OCI-LY7 (cell line): ENCODE results near the gene PLXNC1. TPM values are rescaled to one million over a fixed set of nuclear protein-coding genes. Genes with fewer than 3 reads are reported as not detected.

Source experiments
- BruUV-seq: library from RNA; stranded (reverse); fragments of 400-500 nt; replicated peaks from 2 replicates; lab custom pipeline; 2021; lab: Mats Ljungman, UMichigan
- CTCF ChIA-PET: fragments of 300-600 bp; sonication (Branson Sonifier 250); formaldehyde crosslinking; loops from one replicate; lab custom pipeline; 2022; ENCODE audit warnings: antibody characterized with exemption; ENCODE audit not compliant: unreplicated experiment; lab: Charles Lee
- POLR2A ChIA-PET: fragments of 300-600 bp; sonication (Branson Sonifier 250); formaldehyde crosslinking; loops from one replicate; lab custom pipeline; 2022; ENCODE audit warnings: antibody characterized with exemption; lab: Charles Lee
- DNase-seq: peaks from one replicate; pipeline ENCODE4 v3.0.0-alpha.2; 2015; ENCODE audit warnings: low spot score
- H2AFZ ChIP-seq: fragments of 200-600 bp; sonication (generic), shearing (Covaris generic); 2 replicates; pipeline ENCODE4 v1.6.1; 2014; ENCODE audit warnings: mild to moderate bottlenecking, antibody characterized with exemption, low read length, moderate library complexity
- H3K27ac ChIP-seq: fragments of 200-600 bp; sonication (generic); 2 replicates; pipeline ENCODE4 v1.5.1; 2014; ENCODE audit warnings: mixed run types, low read depth, mild to moderate bottlenecking, moderate library complexity, low read length, inconsistent platforms; ENCODE audit not compliant: poor library complexity, severe bottlenecking
- H3K36me3 ChIP-seq: fragments of 200-600 bp; sonication (generic); 2 replicates; pipeline ENCODE4 v1.6.1; 2014; ENCODE audit warnings: mild to moderate bottlenecking, antibody characterized with exemption, low read length, moderate library complexity, mixed read lengths; ENCODE audit not compliant: insufficient read depth
- H3K4me1 ChIP-seq: fragments of 200-600 bp; sonication (generic); 2 replicates; pipeline ENCODE4 v1.5.1; 2014; ENCODE audit warnings: mild to moderate bottlenecking, low read length; ENCODE audit not compliant: insufficient read depth, poor library complexity, severe bottlenecking
- H3K4me2 ChIP-seq: fragments of 200-600 bp; sonication (generic); 2 replicates; pipeline ENCODE4 v1.6.1; 2014; ENCODE audit warnings: mild to moderate bottlenecking, low read length
- H3K4me3 ChIP-seq: fragments of 200-600 bp; sonication (generic); 2 replicates; pipeline ENCODE4 v1.5.1; 2014; ENCODE audit warnings: mild to moderate bottlenecking, low read depth, low read length; ENCODE audit not compliant: poor library complexity, severe bottlenecking
- H3K79me2 ChIP-seq: fragments of 200-600 bp; sonication (generic); 2 replicates; pipeline ENCODE4 v1.6.1; 2016; ENCODE audit warnings: low read depth, mild to moderate bottlenecking, low read length, moderate library complexity, mixed read lengths; ENCODE audit not compliant: insufficient read depth
- H3K9me2 ChIP-seq: fragments of 200-600 bp; sonication (generic); 2 replicates; pipeline ENCODE4 v1.6.1; 2016; ENCODE audit warnings: mild to moderate bottlenecking, low read length, mixed read lengths; ENCODE audit not compliant: insufficient read depth
- H3K9me3 ChIP-seq: fragments of 200-600 bp; sonication (generic); 2 replicates; pipeline ENCODE4 v1.6.1; 2014; ENCODE audit warnings: mild to moderate bottlenecking, mixed run types, low read length, mixed read lengths
- H4K20me1 ChIP-seq: fragments of 200-600 bp; sonication (generic); 2 replicates; pipeline ENCODE4 v1.6.1; 2014; ENCODE audit warnings: mild to moderate bottlenecking, antibody characterized with exemption, low read length, moderate library complexity, mixed read lengths; ENCODE audit not compliant: insufficient read depth
- EZH2phosphoT487 ChIP-seq: fragments of 200-600 bp; sonication (generic); IDR thresholded peaks from 2 replicates; pipeline ENCODE4 v1.6.1; 2018; ENCODE audit warnings: low read depth, borderline replicate concordance, mild to moderate bottlenecking, mixed run types, antibody characterized with exemption, low read length, moderate library complexity, mixed read lengths
- intact Hi-C: fragments of 100-400 bp; cut with micrococcal nuclease; formaldehyde crosslinking; loops from one replicate; pipeline ENCODE4 v1.10.0; 2022; ENCODE audit not compliant: unreplicated experiment
- total RNA-seq, 2 experiments: library from RNA; depleted of rRNA in 1 of 2; stranded (reverse); fragments of >200 nt in 1 of 2; shearing (Covaris generic) in 1 of 2; gene quantifications; 2 replicates each; pipeline ENCODE4 v1.2.3, GENCODE V29; 2014 to 2022
- TF ChIP-seq, protein P1 (sequence below): fragments of 200-600 bp; sonication (generic); conservative IDR thresholded peaks from 2 replicates; pipeline ENCODE4 v1.5.1; 2014; ENCODE audit warnings: mild to moderate bottlenecking, antibody characterized with exemption, low read length, moderate library complexity, mixed read lengths

The PLXNC1 gene
- total RNA-seq, 2 experiments from 2014 or later: 4.5 to 8.0 TPM

DNA sequence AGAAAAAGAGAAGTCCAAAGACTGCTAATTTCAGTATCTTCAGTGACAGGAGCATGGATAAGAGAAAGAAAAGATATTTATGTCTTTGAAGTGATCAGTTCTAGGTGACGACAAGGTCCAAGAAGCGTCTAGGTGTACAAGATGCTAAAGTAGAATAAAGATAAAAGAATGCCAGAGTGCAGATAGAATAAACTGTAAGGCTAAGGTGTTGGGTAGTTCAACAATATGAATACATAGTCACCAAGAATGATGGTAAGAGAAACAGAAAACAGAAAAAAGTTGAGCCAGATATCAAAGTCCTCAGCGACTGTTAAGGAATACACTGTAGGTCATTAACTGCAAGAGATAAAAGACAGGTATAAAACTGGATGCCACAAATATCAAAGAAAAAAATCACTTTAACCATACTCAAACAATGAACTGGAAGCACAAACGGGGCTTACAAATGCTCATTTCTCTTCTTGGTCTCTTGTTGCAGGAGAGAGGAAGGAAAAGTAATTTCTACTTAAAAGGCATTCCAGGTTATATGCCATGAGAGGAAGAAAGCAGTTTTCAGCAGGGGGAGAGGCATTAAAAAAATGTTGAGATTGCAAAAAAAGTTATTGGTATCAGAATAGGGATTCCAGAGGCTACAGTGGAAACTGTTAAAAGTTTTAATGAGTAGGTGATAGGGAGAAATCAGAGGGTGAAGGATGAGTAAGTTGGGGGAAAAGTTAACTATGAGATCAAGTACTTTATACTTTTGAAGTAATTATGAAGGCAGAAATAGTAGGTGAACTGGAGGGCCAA, 189.8 kb downstream of the PLXNC1 start:
- Histone ChIP-seq H3K4me3 (no peak overlapping the region), H3K27ac (no peak overlapping the region), H2AFZ (no peak overlapping the region), H3K4me1 (no peaks in the 10 kb centered on the region), H3K9me2 (no peaks in the 10 kb centered on the region), H4K20me1 (no peaks in the 10 kb centered on the region), H3K4me2 (no peak overlapping the region), H3K79me2 (no peaks in the 10 kb centered on the region), H3K36me3 (no peaks in the 10 kb centered on the region), H3K9me3 (no peaks in the 10 kb centered on the region)
- TF ChIP-seq EZH2phosphoT487: no peak
- TF ChIP-seq, protein P1, sequence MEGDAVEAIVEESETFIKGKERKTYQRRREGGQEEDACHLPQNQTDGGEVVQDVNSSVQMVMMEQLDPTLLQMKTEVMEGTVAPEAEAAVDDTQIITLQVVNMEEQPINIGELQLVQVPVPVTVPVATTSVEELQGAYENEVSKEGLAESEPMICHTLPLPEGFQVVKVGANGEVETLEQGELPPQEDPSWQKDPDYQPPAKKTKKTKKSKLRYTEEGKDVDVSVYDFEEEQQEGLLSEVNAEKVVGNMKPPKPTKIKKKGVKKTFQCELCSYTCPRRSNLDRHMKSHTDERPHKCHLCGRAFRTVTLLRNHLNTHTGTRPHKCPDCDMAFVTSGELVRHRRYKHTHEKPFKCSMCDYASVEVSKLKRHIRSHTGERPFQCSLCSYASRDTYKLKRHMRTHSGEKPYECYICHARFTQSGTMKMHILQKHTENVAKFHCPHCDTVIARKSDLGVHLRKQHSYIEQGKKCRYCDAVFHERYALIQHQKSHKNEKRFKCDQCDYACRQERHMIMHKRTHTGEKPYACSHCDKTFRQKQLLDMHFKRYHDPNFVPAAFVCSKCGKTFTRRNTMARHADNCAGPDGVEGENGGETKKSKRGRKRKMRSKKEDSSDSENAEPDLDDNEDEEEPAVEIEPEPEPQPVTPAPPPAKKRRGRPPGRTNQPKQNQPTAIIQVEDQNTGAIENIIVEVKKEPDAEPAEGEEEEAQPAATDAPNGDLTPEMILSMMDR: no peak
- intact Hi-C loops: loop anchor here (10.0 kb wide), 1 partner anchor 193 kb away; the partner anchor contains the start of gene PLXNC1
- no TSS peak for BruUV-seq
- no peak for DNase-seq
- CTCF ChIA-PET: no interaction called here
- POLR2A ChIA-PET: interaction anchor here (0.6 to 0.9 kb wide), 4 partner anchors 10 to 1962 kb away, joined by 3 read pairs; no protein-coding TSS in a partner anchor

DNA sequence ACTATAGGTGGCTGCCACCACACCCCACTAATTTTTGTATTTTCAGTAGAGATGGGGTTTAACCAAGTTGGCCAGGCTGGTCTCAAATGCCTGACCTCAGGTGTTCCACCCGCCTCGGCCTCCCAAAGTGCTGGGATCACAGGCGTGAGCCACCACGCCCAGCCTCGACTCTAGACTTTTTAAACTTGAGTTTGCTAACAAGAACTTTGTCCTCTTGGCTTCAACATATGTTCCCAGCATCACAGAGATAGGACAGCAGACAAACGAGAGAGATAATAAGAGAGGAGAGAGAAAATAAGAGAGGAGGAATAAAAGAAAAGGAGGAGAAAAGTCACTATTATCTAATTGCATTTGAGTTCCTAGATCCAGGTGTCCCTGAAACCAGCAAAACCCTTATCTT, 192.2 kb downstream of the PLXNC1 start:
- DNase-seq: no peak
- no peak overlapping the region for H3K4me3 ChIP-seq
- H3K4me2 ChIP-seq: no peak overlapping the region
- H4K20me1 ChIP-seq: no peaks in the 10 kb centered on the region
- H3K9me3 ChIP-seq: no peaks in the 10 kb centered on the region
- no TSS peak for BruUV-seq
- H2AFZ ChIP-seq: no peak overlapping the region
- no peak for TF ChIP-seq EZH2phosphoT487
- TF ChIP-seq, protein P1: no peak
- H3K79me2 ChIP-seq: no peaks in the 10 kb centered on the region
- H3K4me1 ChIP-seq: no peaks in the 10 kb centered on the region
- H3K9me2 ChIP-seq: no peaks in the 10 kb centered on the region
- intact Hi-C loops: no loop called here
- H3K27ac ChIP-seq: no peak overlapping the region
- ChIA-PET CTCF (no interaction called here), POLR2A (interaction anchor here (0.7 kb wide), 1 partner anchor 1462 kb away, joined by 3 read pairs; no protein-coding TSS in a partner anchor)
- H3K36me3 ChIP-seq: peaks cover 9% of the 10 kb centered on the region

DNA sequence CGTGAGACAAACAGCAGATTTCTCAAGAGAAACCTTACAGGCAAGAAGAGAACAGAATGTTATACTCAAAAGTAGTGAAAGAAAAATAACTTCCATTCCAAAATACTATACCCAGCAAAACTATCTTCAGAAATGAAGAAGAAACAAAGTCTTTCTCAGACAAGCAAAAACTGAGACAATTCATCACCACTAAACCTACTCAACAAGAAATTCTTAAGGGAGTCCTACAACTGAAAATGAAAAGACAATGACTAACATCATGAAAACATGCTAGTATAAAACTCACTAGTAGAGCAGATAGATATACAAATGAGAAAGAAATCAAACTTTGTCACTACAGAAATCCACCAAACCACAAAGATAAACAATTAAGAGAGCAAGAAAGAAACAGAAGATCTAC, 204.8 kb downstream of the PLXNC1 start:
- H3K4me3 ChIP-seq: no peak overlapping the region
- TF ChIP-seq, protein P1: no peak
- no peak for TF ChIP-seq EZH2phosphoT487
- ChIA-PET POLR2A (no interaction called here), CTCF (no interaction called here)
- no peaks in the 10 kb centered on the region for H3K4me1 ChIP-seq
- no peak overlapping the region for H3K4me2 ChIP-seq
- H3K9me3 ChIP-seq: peaks cover 41% of the 10 kb centered on the region
- H3K27ac ChIP-seq: no peak overlapping the region
- H2AFZ ChIP-seq: no peak overlapping the region
- H3K79me2 ChIP-seq: no peaks in the 10 kb centered on the region
- H3K9me2 ChIP-seq: no peaks in the 10 kb centered on the region
- no peaks in the 10 kb centered on the region for H4K20me1 ChIP-seq
- intact Hi-C loops: no loop called here
- no peak for DNase-seq
- H3K36me3 ChIP-seq: peaks cover 32% of the 10 kb centered on the region
- no TSS peak for BruUV-seq
